Measurements from ENCODE around the gene MSRB2. TPM values are rescaled to one million over a fixed set of nuclear protein-coding genes. Genes with fewer than 3 reads are reported as not detected.

The MSRB2 gene
- total RNA-seq, 4 donors from 2014 or later, result 9.1 to 17.6 (median 13.8) TPM

- no peak for TF ChIP-seq POLR2A (IDR thresholded peaks at IDR 0.05)
- TF ChIP-seq, protein P1, sequence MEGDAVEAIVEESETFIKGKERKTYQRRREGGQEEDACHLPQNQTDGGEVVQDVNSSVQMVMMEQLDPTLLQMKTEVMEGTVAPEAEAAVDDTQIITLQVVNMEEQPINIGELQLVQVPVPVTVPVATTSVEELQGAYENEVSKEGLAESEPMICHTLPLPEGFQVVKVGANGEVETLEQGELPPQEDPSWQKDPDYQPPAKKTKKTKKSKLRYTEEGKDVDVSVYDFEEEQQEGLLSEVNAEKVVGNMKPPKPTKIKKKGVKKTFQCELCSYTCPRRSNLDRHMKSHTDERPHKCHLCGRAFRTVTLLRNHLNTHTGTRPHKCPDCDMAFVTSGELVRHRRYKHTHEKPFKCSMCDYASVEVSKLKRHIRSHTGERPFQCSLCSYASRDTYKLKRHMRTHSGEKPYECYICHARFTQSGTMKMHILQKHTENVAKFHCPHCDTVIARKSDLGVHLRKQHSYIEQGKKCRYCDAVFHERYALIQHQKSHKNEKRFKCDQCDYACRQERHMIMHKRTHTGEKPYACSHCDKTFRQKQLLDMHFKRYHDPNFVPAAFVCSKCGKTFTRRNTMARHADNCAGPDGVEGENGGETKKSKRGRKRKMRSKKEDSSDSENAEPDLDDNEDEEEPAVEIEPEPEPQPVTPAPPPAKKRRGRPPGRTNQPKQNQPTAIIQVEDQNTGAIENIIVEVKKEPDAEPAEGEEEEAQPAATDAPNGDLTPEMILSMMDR (IDR thresholded peaks at IDR 0.05), result no peak
- no peak for DNase-seq
- H3K9me3 ChIP-seq, result no peaks in the 10 kb centered on the region
- H3K36me3 ChIP-seq, result no peaks in the 10 kb centered on the region
- H3K4me1 ChIP-seq, result no peaks in the 10 kb centered on the region
- no peak overlapping the region for H3K27ac ChIP-seq
- H3K4me3 ChIP-seq, result no peak overlapping the region
- H3K27me3 ChIP-seq, result no peaks in the 10 kb centered on the region
Observed at GRCh38 chr10:23150091-23150490, 54.7 kb downstream of the MSRB2 start.

GRCh38 chr10:23150610-23151009 lies 55.2 kb downstream of the MSRB2 start:
- no peaks in the 10 kb centered on the region for H3K9me3 ChIP-seq
- H3K27me3 ChIP-seq, result no peaks in the 10 kb centered on the region
- no peak overlapping the region for H3K27ac ChIP-seq
- no peaks in the 10 kb centered on the region for H3K4me1 ChIP-seq
- H3K4me3 ChIP-seq, result no peak overlapping the region
- no peaks in the 10 kb centered on the region for H3K36me3 ChIP-seq
- TF ChIP-seq POLR2A (IDR thresholded peaks at IDR 0.05), result no peak
- TF ChIP-seq, protein P1 (IDR thresholded peaks at IDR 0.05), result no peak
- no peak for DNase-seq

- Histone ChIP-seq H3K27me3 (no peaks in the 10 kb centered on the region), H3K27ac (no peak overlapping the region), H3K4me1 (no peaks in the 10 kb centered on the region), H3K9me3 (no peaks in the 10 kb centered on the region), H3K36me3 (no peaks in the 10 kb centered on the region), H3K4me3 (no peak overlapping the region)
- no peak for TF ChIP-seq POLR2A (IDR thresholded peaks at IDR 0.05)
- TF ChIP-seq, protein P1 (IDR thresholded peaks at IDR 0.05), result no peak
- DNase-seq, result no peak
Observed at GRCh38 chr10:23151071-23151470, 55.7 kb downstream of the MSRB2 start.

DNA sequence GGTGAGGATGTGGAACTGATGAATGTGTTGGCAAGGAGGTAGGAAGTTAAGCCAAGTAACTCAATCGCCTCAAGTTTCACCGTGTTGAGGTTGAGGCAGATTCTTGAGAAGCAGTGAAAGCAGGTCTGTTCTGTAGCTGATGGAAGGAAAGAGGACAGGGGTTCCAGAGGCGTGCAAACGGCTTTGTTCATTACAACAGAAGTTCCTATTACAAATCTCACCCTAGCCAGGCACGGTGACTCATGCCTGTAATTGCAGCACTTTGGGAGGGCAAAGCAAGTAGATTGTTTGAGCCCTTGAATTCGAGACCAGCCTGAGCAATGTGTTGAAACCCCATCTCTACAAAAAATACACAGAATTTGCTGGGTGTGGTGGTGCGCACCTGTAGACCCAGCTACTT lies 59.8 kb downstream of the MSRB2 start:
- no peak overlapping the region for H3K27ac ChIP-seq
- H3K4me3 ChIP-seq, result no peak overlapping the region
- H3K9me3 ChIP-seq, result no peaks in the 10 kb centered on the region
- no peak for DNase-seq
- no peaks in the 10 kb centered on the region for H3K4me1 ChIP-seq
- no peaks in the 10 kb centered on the region for H3K27me3 ChIP-seq
- no peak for TF ChIP-seq POLR2A (IDR thresholded peaks at IDR 0.05)
- TF ChIP-seq, protein P1 (IDR thresholded peaks at IDR 0.05), result no peak
- no peaks in the 10 kb centered on the region for H3K36me3 ChIP-seq

DNA sequence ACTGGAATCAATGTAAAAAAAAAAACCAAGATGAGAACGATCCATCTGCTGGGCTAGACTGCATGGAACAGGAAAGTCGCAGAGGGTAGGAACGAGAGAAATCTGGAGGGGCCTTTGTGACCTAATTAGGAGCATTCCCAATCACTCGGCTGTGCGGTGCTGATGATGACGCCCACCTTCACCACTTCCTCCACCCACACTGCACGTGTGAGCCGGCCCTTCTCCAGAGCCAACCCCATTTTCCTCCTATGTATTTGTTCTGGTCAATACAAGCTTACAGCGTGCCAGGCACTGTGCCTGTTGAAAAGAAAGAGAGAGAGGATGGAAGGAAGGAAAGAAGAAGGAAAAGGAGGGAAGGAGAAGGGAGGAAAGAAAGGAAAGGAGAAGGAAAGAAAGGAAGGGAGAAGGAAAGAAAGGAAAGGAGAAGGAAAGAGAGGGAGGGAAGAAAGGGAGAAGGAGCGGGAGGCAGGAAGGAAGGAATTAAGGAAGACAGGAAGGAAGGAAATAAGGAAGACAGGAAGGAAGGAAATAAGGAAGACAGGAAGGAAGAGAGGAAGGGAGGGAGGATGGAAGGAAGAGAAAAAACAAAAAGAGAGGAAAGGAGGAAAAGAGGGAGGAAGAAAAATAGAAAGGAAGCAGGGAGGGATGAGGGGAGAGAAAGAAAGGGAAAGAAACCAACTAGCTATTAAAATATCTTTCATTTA lies 61.2 kb downstream of the MSRB2 start:
- no peaks in the 10 kb centered on the region for H3K4me1 ChIP-seq
- H3K27ac ChIP-seq, result no peak overlapping the region
- no peaks in the 10 kb centered on the region for H3K36me3 ChIP-seq
- no peak for DNase-seq
- H3K27me3 ChIP-seq, result no peaks in the 10 kb centered on the region
- TF ChIP-seq POLR2A (IDR thresholded peaks at IDR 0.05), result no peak
- TF ChIP-seq, protein P1 (IDR thresholded peaks at IDR 0.05), result no peak
- no peaks in the 10 kb centered on the region for H3K9me3 ChIP-seq
- no peak overlapping the region for H3K4me3 ChIP-seq

All from Peyer's patch (tissue), 4 donors.